Spleen (tissue), 11 donors: ENCODE data around the gene ESR2. TPM values are rescaled to one million over a fixed set of nuclear protein-coding genes. Genes with fewer than 3 reads are reported as not detected.
A peak's percentile ranks its signal among the peaks of the same experiment; 100 is the strongest.

Experiments used
- DNase-seq: peaks from one replicate; pipeline ENCODE4 v3.0.0-alpha.2; 2020
- H3K27ac ChIP-seq, 8 donors: fragments of 200-600 bp; sonication (generic) in 7 of 8; 1 replicate in 4 of 8; 2 replicates in 4 of 8; pipeline versions ENCODE4 v1.5.0 to v1.8.0; 2016 to 2021; ENCODE audit warnings: inconsistent platforms in 4 of 8, mild to moderate bottlenecking in 4 of 8, moderate library complexity in 1 of 8
- H3K27me3 ChIP-seq, 7 donors: fragments of 200-600 bp; sonication (generic) in 6 of 7; replicated peaks in 1 of 7; 1 replicate in 4 of 7; 2 replicates in 3 of 7; pipeline versions ENCODE4 v1.5.0 to v1.8.0; 2016 to 2021; ENCODE audit warnings: inconsistent platforms in 3 of 7, mild to moderate bottlenecking in 1 of 7
- H3K36me3 ChIP-seq, 6 donors: fragments of 200-600 bp; sonication (generic) in 5 of 6; 1 replicate in 4 of 6; 2 replicates in 2 of 6; pipeline versions ENCODE4 v1.5.0 to v1.8.0; 2016 to 2021; ENCODE audit warnings: inconsistent platforms in 2 of 6
- H3K4me1 ChIP-seq, 6 donors: fragments of 200-600 bp; sonication (generic) in 5 of 6; 1 replicate in 3 of 6; 2 replicates in 3 of 6; pipeline versions ENCODE4 v1.5.0 to v1.8.0; 2016 to 2021; ENCODE audit warnings: inconsistent platforms in 3 of 6
- H3K4me3 ChIP-seq, 8 donors: fragments of 200-600 bp; sonication (generic) in 7 of 8; 1 replicate in 4 of 8; 2 replicates in 4 of 8; pipeline versions ENCODE4 v1.5.0 to v1.8.0; 2016 to 2021; ENCODE audit warnings: inconsistent platforms in 4 of 8, mild to moderate bottlenecking in 4 of 8, moderate library complexity in 2 of 8
- H3K9me3 ChIP-seq, 8 donors: fragments of 200-600 bp; sonication (generic) in 7 of 8; 1 replicate in 4 of 8; 2 replicates in 4 of 8; pipeline versions ENCODE4 v1.5.0 to v1.8.0; 2016 to 2021; ENCODE audit warnings: inconsistent platforms in 4 of 8
- CTCF ChIP-seq, 11 experiments: fragments of 200-600 bp in 7 of 11; fragments of 450-650 bp in 4 of 11; sonication (generic) in 4 of 11; IDR thresholded peaks in 8 of 11; conservative IDR thresholded peaks in 3 of 11; 1 replicate in 7 of 11; 2 replicates in 4 of 11; pipeline versions ENCODE4 v1.4.0 to v1.8.0; 2016 to 2021; ENCODE audit warnings: antibody characterized with exemption in 11 of 11, inconsistent platforms in 4 of 11, mild to moderate bottlenecking in 1 of 11
- POLR2A ChIP-seq, 3 donors: fragments of 450-650 bp; IDR thresholded peaks; one replicate each; pipeline ENCODE4 v1.5.1; 2017; ENCODE audit warnings: antibody characterized with exemption in 3 of 3, mild to moderate bottlenecking in 1 of 3
- POLR2AphosphoS5 ChIP-seq, 3 donors: sonication (generic); formaldehyde crosslinking; IDR thresholded peaks; one replicate each; pipeline ENCODE4 v1.5.1; 2017; ENCODE audit warnings: antibody characterized with exemption in 3 of 3
- WGBS, 5 donors: extraction: QIAGEN DNeasy Blood & Tissue Kit in 3 of 5; methylation state at CpG; one replicate each; pipeline versions ENCODE4 v1.1.5 to v1.1.7; 2013 to 2018; 5-methylcytosine and 5-hydroxymethylcytosine counted together
- intact Hi-C: fragments of 100-400 bp; cut with DNase I; formaldehyde crosslinking; loops from one replicate; pipeline ENCODE4 v1.15.0; 2023; ENCODE audit warnings: low total_unique reads
- polyA plus RNA-seq, 3 donors: library from polyadenylated mRNA; stranded (reverse); fragments of 200-250 nt; gene quantifications; one replicate each; pipeline ENCODE4 v1.2.1, GENCODE V29; 2013
- total RNA-seq, 7 donors: library from RNA; depleted of rRNA in 3 of 7; stranded (reverse); fragments of >200 nt in 3 of 7; fragmentation: NEBNext Ultra II Directional in 4 of 7; extraction: Animal tissue kit (Norgen Biotek cat#: 25700) in 4 of 7; gene quantifications; one replicate each; pipeline versions ENCODE4 v1.1.0 to v1.2.1, GENCODE V29; 2016 to 2021
- donor health status: healthy with polysubstance abuse.
- donor health status: DM: no; HTN: no; CAD: no; lungs with moderate emphysema.
- donor health status: DM: no; HTN: no; CAD: no.
- donor health status: Bipolar disorder and iron deficiency.
- donor health status: healthy.
- donor health status: DM: no; HTN: no; CAD: no.
- donor health status: DM: yes; HTN: yes; CAD: no.

ESR2 gene
- total and polyA plus RNA-seq, 10 donors = 0.93 to 9.0 (median 3.8) TPM

- TF ChIP-seq POLR2A (IDR thresholded peaks at IDR 0.05) (no peak), CTCF (IDR thresholded peaks at IDR 0.05 in 8 of 11, conservative IDR thresholded peaks at IDR 0.05 in 3 of 11) (no peak), POLR2AphosphoS5 (IDR thresholded peaks at IDR 0.05) (no peak)
- Histone ChIP-seq H3K4me1 (peaks cover 6 to 29% (median 20%) of the 10 kb centered on the region in 6 donors), H3K36me3 (peaks cover 0 to 75% (median 62%) of the 10 kb centered on the region in 6 donors), H3K27ac (peak overlapping the region; percentile 27 to 69 (median 61)), H3K9me3 (no peaks in the 10 kb centered on the region), H3K4me3 (peak overlapping the region in 1 of 8 donors; percentile 11), H3K27me3 (no peaks in the 10 kb centered on the region)
- 84 to 90% (median 88%) methylated on average over 12 of the region's 12 CpGs for WGBS, 5 donors
- no peak for DNase-seq
- intact Hi-C loops = no loop called here
Measured at GRCh38 chr14:64210216-64210615, 84.0 kb downstream of the ESR2 start.

GRCh38 chr14:64209444-64210131 is 84.6 kb downstream of the ESR2 start:
- Histone ChIP-seq H3K27ac (peak overlapping the region; percentile 27 to 69 (median 61)), H3K4me1 (peaks cover 6 to 29% (median 20%) of the 10 kb centered on the region in 6 donors), H3K9me3 (no peaks in the 10 kb centered on the region), H3K27me3 (no peaks in the 10 kb centered on the region), H3K36me3 (peaks cover 0 to 69% (median 56%) of the 10 kb centered on the region in 6 donors), H3K4me3 (peak overlapping the region in 1 of 8 donors; percentile 11)
- peak; percentile 87 for DNase-seq
- TF ChIP-seq POLR2A (IDR thresholded peaks at IDR 0.05) (no peak), POLR2AphosphoS5 (IDR thresholded peaks at IDR 0.05) (peak; percentile 70 to 86 (median 82))
- intact Hi-C loops = no loop called here
- WGBS, 5 donors = 49 to 55% (median 52%) methylated on average over 14 to 21 of the region's 21 CpGs

- Histone ChIP-seq H3K4me1 (peaks cover 6 to 29% (median 20%) of the 10 kb centered on the region in 6 donors), H3K27me3 (no peaks in the 10 kb centered on the region), H3K27ac (peak overlapping the region; percentile 27 to 69 (median 61)), H3K36me3 (peaks cover 0 to 63% (median 50%) of the 10 kb centered on the region in 6 donors), H3K4me3 (no peak overlapping the region), H3K9me3 (no peaks in the 10 kb centered on the region)
- TF ChIP-seq POLR2AphosphoS5 (IDR thresholded peaks at IDR 0.05) (no peak), POLR2A (IDR thresholded peaks at IDR 0.05) (no peak), CTCF (IDR thresholded peaks at IDR 0.05 in 8 of 11, conservative IDR thresholded peaks at IDR 0.05 in 3 of 11) (no peak)
- 67 to 83% (median 73%) methylated on average over 10 of the region's 10 CpGs for WGBS, 5 donors
- intact Hi-C loops = no loop called here
- no peak for DNase-seq
Measured at GRCh38 chr14:64208981-64209380, 85.2 kb downstream of the ESR2 start.

- Histone ChIP-seq H3K27ac (peak overlapping the region in 2 of 8 donors; percentile 68 to 69), H3K4me3 (no peak overlapping the region), H3K36me3 (peaks cover 0 to 62% (median 45%) of the 10 kb centered on the region in 6 donors), H3K4me1 (peaks cover 6 to 29% (median 20%) of the 10 kb centered on the region in 6 donors), H3K27me3 (no peaks in the 10 kb centered on the region), H3K9me3 (no peaks in the 10 kb centered on the region)
- TF ChIP-seq POLR2A (IDR thresholded peaks at IDR 0.05) (no peak), CTCF (IDR thresholded peaks at IDR 0.05 in 8 of 11, conservative IDR thresholded peaks at IDR 0.05 in 3 of 11) (no peak), POLR2AphosphoS5 (IDR thresholded peaks at IDR 0.05) (no peak)
- DNase-seq = no peak
- intact Hi-C loops = no loop called here
- WGBS, 5 donors = 91 to 99% (median 97%) methylated on average over 7 of the region's 7 CpGs
Measured at GRCh38 chr14:64208261-64208660, 85.9 kb downstream of the ESR2 start.
